Right lobe of liver (tissue), 6 donors: ENCODE data around the gene QPCTL. TPM values are rescaled to one million over a fixed set of nuclear protein-coding genes. Genes with fewer than 3 reads are reported as not detected.

Source experiments
- ATAC-seq, 4 donors: fragments of 200-7000 bp; cut with Tn5 transposase; one replicate each; pipeline ENCODE4 v1.9.1; 2020; ENCODE audit warnings: mild to moderate bottlenecking in 4 of 4, moderate library complexity in 4 of 4
- DNase-seq, 3 donors: peaks; one replicate each; pipeline ENCODE4 v3.0.0-alpha.2; 2020
- H3K27ac ChIP-seq, 3 donors: fragments of 200-600 bp; one replicate each; pipeline ENCODE4 v1.8.0; 2022
- H3K27me3 ChIP-seq, 2 donors: fragments of 200-600 bp; one replicate each; pipeline ENCODE4 v1.8.0; 2022
- H3K36me3 ChIP-seq, 4 donors: fragments of 200-600 bp; sonication (generic) in 1 of 4; one replicate each; pipeline versions ENCODE4 v1.5.1 to v1.8.0; 2017 to 2022; ENCODE audit warnings: control low read depth in 1 of 4
- H3K4me1 ChIP-seq, 4 donors: fragments of 200-600 bp; sonication (generic) in 1 of 4; one replicate each; pipeline versions ENCODE4 v1.5.1 to v1.8.0; 2017 to 2022; ENCODE audit warnings: control low read depth in 1 of 4
- H3K4me3 ChIP-seq, 3 donors: fragments of 200-600 bp; one replicate each; pipeline ENCODE4 v1.8.0; 2022
- H3K9me3 ChIP-seq, 4 donors: fragments of 200-600 bp; sonication (generic) in 1 of 4; one replicate each; pipeline versions ENCODE4 v1.5.1 to v1.8.0; 2017 to 2022; ENCODE audit warnings: control low read depth in 1 of 4
- POLR2A ChIP-seq: fragments of 450-650 bp; IDR thresholded peaks from one replicate; pipeline ENCODE4 v1.6.1; 2017; ENCODE audit warnings: antibody characterized with exemption, mild to moderate bottlenecking
- WGBS: methylation state at CpG from one replicate; pipeline ENCODE4 v1.1.6; 2018; ENCODE audit warnings: low coverage, low lambda C conversion rate; ENCODE audit not compliant: insufficient coverage; ENCODE audit errors: missing lambda C conversion rate; 5-methylcytosine and 5-hydroxymethylcytosine counted together
- intact Hi-C, 2 donors: fragments of 100-400 bp; cut with DNase I; formaldehyde crosslinking; loops; one replicate each; pipeline versions ENCODE4 v1.11.2 to v1.14.1; 2022
- total RNA-seq, 6 experiments: library from RNA; depleted of rRNA in 2 of 6; stranded (reverse); fragments of >200 nt in 2 of 6; fragmentation: NEBNext Ultra II Directional in 3 of 6; extraction: Animal tissue kit (Norgen Biotek cat#: 25700) in 3 of 6; gene quantifications; one replicate each; pipeline versions ENCODE4 v1.1.0 to v1.2.4, GENCODE V29; 2016 to 2023
- TF ChIP-seq, protein P1 (sequence below), 4 donors: fragments of 200-600 bp in 3 of 4; fragments of 450-650 bp in 1 of 4; IDR thresholded peaks; one replicate each; pipeline versions ENCODE4 v1.5.1 to v1.8.0; 2016 to 2022; ENCODE audit warnings: antibody characterized with exemption in 4 of 4, mild to moderate bottlenecking in 2 of 4
- donor health status: DM: no; HTN: yes; CAD: no.
- donor health status: DM: no; HTN: no; CAD: no.
- donor health status: DM: no; HTN: no; CAD: no.
- donor health status: DM: no; HTN: yes; CAD: no.
- donor health status: DM: no; HTN: yes; CAD: no.

The QPCTL gene
- total RNA-seq, 6 experiments from 2014 or later, result 4.4 to 6.9 (median 5.9) TPM

DNA sequence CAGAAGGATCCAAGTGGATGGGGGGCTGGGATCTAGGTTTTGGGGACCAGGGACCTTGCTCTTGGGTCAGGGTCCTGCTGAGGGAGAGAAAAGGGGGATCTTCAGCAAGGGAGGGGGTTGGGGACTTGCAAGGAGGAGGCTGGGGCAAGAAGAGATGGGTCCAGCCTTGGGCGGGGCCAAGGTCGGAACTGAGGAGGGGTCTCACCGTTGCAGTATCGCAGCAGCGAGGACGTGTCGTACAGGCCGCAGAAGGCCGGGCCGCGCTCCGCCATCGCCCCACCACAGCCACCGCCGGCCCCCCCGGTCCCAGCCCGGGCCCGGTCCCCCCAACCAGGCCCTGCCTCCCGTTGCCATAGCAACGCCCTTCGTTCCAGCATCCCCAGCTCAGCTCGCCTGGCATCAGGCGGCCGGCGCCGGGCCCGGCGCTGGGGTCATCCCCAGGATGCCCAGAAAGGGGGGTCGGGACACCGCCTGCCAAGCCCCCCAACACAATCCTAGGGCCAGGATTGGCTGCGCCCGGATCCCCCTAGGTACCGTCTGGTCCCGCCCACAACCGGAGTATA lies 47.3 kb upstream of the QPCTL start:
- intact Hi-C loops, result loop anchor here in 1 of 2 donors (10.0 kb wide), 1 partner anchor 120 kb away; no protein-coding TSS in a partner anchor
- no peak for ATAC-seq
- Histone ChIP-seq H3K27ac (no peak overlapping the region), H3K27me3 (peaks cover 0 to 4% of the 10 kb centered on the region in 2 donors), H3K4me3 (peak overlapping the region in 1 of 3 donors; percentile 29), H3K9me3 (no peaks in the 10 kb centered on the region), H3K4me1 (peaks cover 0 to 21% (median 11%) of the 10 kb centered on the region in 4 donors), H3K36me3 (no peaks in the 10 kb centered on the region)
- 0% methylated on average over 1 of the region's 35 CpGs for WGBS
- no peak for TF ChIP-seq POLR2A
- TF ChIP-seq, protein P1, sequence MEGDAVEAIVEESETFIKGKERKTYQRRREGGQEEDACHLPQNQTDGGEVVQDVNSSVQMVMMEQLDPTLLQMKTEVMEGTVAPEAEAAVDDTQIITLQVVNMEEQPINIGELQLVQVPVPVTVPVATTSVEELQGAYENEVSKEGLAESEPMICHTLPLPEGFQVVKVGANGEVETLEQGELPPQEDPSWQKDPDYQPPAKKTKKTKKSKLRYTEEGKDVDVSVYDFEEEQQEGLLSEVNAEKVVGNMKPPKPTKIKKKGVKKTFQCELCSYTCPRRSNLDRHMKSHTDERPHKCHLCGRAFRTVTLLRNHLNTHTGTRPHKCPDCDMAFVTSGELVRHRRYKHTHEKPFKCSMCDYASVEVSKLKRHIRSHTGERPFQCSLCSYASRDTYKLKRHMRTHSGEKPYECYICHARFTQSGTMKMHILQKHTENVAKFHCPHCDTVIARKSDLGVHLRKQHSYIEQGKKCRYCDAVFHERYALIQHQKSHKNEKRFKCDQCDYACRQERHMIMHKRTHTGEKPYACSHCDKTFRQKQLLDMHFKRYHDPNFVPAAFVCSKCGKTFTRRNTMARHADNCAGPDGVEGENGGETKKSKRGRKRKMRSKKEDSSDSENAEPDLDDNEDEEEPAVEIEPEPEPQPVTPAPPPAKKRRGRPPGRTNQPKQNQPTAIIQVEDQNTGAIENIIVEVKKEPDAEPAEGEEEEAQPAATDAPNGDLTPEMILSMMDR (IDR thresholded peaks at IDR 0.05), result no peak
- peak in 1 of 3 donors; percentile 54 for DNase-seq

DNA sequence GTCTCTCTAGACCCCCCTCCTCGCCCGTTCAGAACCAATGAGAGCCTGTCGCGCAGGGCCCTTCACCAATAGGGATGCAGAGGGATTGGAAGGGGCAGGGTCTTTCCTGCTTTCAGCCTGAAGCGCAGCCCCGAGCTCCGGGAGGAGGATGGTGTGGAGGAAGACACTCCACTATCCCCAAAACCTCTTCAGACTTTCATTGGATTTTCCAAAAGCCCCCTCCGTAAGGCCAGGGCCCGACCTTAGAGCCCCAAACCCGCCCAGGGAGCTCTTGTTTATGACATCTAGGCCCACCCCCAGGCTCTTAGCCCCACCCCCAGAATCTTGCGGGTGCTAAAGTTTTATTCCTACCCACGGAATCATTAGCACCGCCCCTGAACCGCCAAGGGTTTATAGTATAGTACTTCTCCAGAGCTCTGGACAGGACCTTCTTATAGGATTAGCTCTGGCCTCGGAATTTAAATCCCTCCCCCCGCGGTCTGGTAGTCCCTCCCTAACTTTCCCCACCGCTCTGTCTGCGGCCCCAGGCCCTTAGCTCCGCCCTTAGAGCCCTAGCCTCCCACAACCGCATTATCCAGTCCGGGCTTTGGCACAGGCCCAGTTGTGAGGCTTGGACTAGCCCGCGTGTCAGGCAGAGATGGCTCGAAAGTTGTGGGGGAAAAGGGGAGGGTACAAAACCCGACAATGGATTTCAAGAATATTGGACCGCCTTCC lies 46.7 kb upstream of the QPCTL start:
- ATAC-seq, result peak; percentile 5 to 65 (median 45)

DNA sequence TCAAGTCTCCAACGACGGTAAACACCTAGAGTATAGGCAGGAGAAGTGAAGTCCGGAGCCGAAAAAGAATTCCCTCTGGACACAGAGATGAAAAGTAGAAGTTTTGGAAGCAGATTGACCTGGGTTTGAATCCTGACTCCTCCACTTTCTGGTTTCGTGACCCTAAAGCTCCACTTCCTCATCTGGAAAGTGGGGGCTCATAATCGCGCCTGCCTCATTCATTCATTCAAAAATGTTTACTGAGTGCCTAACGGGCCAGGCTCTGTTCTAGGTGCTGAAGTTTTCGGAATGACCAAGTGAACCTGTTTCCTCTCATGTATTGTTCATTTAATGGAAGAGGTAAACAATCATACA lies 46.1 kb upstream of the QPCTL start:
- WGBS, result 9% methylated on average over 7 of the region's 9 CpGs
- peaks cover 0 to 4% of the 10 kb centered on the region in 2 donors for H3K27me3 ChIP-seq
- intact Hi-C loops, result loop anchor here in 1 of 2 donors (10.0 kb wide), 1 partner anchor 122 kb away; no protein-coding TSS in a partner anchor
- TF ChIP-seq POLR2A, result no peak
- TF ChIP-seq, protein P1 (IDR thresholded peaks at IDR 0.05), result no peak
- ATAC-seq (no peak), DNase-seq (no peak)
- H3K27ac ChIP-seq, result no peak overlapping the region
- no peaks in the 10 kb centered on the region for H3K9me3 ChIP-seq
- H3K4me3 ChIP-seq, result peak overlapping the region in 1 of 3 donors; percentile 2
- no peaks in the 10 kb centered on the region for H3K36me3 ChIP-seq
- H3K4me1 ChIP-seq, result peaks cover 0 to 17% (median 11%) of the 10 kb centered on the region in 4 donors

More for the DNA sequence above, 46.7 kb upstream of the QPCTL start:
- H3K27me3 ChIP-seq, result peaks cover 0 to 4% of the 10 kb centered on the region in 2 donors
- no peak overlapping the region for H3K27ac ChIP-seq
- peak; percentile 60 to 70 (median 69) for DNase-seq
- WGBS, result 2% methylated on average over 20 of the region's 27 CpGs
- TF ChIP-seq POLR2A, result no peak
- TF ChIP-seq, protein P1 (IDR thresholded peaks at IDR 0.05), result no peak
- no peaks in the 10 kb centered on the region for H3K9me3 ChIP-seq
- H3K4me1 ChIP-seq, result peaks cover 0 to 21% (median 11%) of the 10 kb centered on the region in 4 donors
- H3K4me3 ChIP-seq, result peak overlapping the region in 2 of 3 donors; percentile 2 to 29
- intact Hi-C loops, result loop anchor here in 1 of 2 donors (10.0 kb wide), 1 partner anchor 121 kb away; no protein-coding TSS in a partner anchor
- no peaks in the 10 kb centered on the region for H3K36me3 ChIP-seq

DNA sequence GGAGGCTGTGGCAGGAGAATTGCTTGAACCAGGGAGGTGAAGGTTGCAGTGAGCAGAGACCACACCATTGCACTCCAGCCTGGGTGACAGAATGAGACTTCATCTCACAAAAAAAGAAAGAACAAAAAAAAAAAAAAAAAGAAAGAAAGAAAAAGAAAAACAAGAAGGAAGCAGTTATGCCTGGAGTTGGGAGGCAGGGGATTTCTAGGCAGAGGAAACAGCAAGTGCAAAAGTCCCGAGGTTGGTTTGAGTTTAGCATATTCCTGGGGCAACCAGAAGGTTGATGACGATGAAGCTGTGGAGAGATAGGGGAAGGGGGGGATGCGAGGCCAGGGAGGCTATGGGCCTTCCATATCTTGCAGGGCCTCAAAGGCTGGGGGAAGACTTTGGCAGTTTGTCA lies 41.7 kb upstream of the QPCTL start:
- no peaks in the 10 kb centered on the region for H3K36me3 ChIP-seq
- H3K27me3 ChIP-seq, result peaks cover 0 to 4% of the 10 kb centered on the region in 2 donors
- intact Hi-C loops, result no loop called here
- no peak overlapping the region for H3K27ac ChIP-seq
- no peak for TF ChIP-seq POLR2A
- TF ChIP-seq, protein P1 (IDR thresholded peaks at IDR 0.05), result no peak
- WGBS, result 58% methylated on average over 3 of the region's 3 CpGs
- no peak for ATAC-seq
- no peaks in the 10 kb centered on the region for H3K9me3 ChIP-seq
- H3K4me3 ChIP-seq, result no peak overlapping the region
- DNase-seq, result no peak
- no peaks in the 10 kb centered on the region for H3K4me1 ChIP-seq
